Ammon's horn (tissue), 1 donor: ENCODE measurements around the gene GANC.
A peak's percentile ranks its signal among the peaks of the same experiment; 100 is the strongest.
"Not testable (repeated sequence)": the region's sequence is repeated elsewhere in the genome, so short reads cannot be mapped to it uniquely, and the experiment has no call there.

Experiments
- DNase-seq: peaks from one replicate; pipeline ENCODE4 v3.0.0-alpha.2; 2016; ENCODE audit warnings: low spot score

GANC gene, protein sequence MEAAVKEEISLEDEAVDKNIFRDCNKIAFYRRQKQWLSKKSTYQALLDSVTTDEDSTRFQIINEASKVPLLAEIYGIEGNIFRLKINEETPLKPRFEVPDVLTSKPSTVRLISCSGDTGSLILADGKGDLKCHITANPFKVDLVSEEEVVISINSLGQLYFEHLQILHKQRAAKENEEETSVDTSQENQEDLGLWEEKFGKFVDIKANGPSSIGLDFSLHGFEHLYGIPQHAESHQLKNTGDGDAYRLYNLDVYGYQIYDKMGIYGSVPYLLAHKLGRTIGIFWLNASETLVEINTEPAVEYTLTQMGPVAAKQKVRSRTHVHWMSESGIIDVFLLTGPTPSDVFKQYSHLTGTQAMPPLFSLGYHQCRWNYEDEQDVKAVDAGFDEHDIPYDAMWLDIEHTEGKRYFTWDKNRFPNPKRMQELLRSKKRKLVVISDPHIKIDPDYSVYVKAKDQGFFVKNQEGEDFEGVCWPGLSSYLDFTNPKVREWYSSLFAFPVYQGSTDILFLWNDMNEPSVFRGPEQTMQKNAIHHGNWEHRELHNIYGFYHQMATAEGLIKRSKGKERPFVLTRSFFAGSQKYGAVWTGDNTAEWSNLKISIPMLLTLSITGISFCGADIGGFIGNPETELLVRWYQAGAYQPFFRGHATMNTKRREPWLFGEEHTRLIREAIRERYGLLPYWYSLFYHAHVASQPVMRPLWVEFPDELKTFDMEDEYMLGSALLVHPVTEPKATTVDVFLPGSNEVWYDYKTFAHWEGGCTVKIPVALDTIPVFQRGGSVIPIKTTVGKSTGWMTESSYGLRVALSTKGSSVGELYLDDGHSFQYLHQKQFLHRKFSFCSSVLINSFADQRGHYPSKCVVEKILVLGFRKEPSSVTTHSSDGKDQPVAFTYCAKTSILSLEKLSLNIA (N-terminal part only)

DNA sequence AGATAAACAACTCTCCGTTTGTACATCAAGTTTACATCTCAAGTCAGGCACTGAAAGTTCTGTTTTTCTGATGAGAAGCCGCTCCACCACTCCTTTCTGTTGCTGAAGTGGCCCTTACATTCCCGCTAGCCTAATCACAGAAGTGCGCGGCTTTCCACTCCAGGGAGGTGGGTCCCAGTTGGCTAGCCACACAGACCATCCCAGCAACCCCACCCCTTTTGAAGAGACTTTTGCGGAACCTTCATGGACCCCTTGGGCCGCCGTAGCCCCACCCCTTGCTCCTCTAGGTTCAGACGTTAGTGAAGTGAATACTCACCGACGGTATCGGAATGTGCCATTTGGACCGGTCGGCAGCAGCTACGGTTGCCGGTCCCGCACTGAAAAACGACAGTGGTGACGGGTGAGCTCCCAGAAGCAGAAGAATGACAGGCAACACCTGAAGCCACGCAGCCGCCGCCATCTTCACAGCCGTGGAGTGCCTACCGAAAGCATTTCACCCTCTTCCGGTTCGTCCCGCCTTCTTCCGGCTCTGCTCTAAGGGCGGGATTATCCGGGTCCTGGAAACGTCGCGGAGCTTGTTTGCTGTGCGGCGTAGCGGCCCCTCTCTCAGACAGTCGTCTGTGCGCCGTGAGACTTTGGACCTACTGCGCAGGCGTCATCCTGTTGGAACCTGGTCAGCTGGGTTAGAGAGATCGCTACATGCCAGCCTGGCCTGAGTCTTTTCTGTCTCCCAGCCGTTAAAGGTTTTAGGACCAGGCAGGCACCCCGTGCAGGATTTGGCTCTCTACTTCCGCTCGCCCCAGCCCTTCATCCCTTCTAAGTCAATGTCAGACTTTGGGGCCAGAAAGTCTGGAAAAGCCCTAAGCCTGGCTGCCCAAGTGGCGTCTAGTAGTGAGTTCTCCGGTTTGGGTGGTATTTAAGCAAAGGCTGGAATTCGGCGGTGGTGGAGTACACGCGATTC is at the start of gene GANC, which contains the start of gene TMEM87A:
GANC (plus strand) TSS at position 263 of the 961 bp plus-strand sequence. CDS start 1,281 bp downstream, outside the sequence.
TMEM87A (minus strand) TSS at position 495 of the 961 bp plus-strand sequence; CDS start at position 460, 35 bp downstream.
- DNase-seq, result peak; percentile 98

DNA sequence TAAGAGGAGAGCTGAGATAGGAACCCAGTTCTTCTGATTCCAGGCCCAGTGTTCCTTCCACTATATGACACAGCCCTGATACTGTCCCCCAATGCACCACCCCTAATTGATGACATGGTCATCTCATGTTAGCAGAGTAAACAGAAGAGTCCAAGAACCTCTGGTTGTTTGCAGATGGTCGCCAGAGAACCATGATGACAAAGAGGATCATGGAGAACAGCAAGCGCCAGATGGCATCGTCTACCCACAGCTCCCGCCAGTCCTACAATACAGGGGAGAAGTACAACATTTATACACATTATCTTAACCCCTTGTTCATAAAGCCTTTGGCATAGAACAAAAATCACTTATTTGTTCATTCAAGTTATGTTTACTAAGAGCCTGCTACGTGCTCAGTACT is 46.4 kb upstream of the GANC start:
- peak; percentile 81 for DNase-seq

DNA sequence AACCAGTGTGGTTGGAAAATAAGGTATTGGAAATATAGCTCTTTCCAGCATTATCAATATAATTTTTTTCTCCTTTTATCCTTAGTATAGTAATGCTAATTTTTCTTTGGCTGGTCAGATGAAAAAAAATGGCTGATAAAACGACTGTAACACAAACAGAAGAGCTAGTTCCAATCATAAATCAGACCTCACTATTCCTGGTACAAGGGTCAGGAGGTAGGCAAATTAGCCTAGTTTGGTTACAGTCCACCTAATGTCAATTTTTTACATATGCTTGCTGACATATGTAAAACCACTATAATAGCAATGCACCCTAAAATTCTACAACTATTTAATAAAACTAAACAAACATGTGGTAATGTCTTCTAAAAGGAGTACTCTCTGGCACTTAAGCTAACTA is 45.0 kb upstream of the GANC start:
- no peak for DNase-seq

DNA sequence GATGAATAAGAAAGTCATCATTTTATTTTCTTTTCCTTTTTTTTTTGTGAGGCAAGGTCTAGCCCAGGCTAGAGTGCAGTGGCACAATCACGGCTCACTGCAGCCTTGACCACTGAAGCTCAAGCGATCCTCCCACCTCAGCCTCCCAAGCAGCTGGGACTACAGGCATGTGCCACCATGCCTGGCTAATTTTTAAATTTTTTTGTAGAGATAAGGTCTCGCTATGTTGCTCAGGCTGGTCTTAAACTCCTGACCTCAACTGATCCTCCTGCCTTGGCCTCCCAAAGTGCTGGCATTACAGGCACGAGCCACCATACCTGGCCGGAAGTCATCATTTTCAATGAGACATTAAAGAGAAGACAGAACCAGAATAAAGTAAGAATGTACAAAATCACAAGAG is 44.0 kb upstream of the GANC start:
- DNase-seq, result not testable (repeated sequence)

DNA sequence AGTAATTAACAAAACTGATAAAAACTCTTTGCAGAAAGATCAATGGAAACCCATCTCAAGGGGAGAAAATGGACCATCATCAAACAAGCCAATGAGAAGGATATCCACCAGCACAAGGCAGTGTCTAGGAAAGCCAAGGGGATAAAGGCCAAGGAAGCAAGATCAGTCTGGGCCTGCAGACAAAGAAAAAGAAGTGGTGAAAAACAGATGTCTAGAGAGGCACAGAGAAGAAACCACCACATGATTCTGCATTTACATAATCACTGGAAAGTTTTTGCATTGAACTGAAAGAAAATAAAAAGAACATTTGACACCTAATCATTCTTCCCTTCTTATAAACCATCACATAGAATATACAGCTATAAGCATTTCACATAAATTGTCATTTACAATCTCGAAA is 41.9 kb upstream of the GANC start:
- DNase-seq, result no peak

DNA sequence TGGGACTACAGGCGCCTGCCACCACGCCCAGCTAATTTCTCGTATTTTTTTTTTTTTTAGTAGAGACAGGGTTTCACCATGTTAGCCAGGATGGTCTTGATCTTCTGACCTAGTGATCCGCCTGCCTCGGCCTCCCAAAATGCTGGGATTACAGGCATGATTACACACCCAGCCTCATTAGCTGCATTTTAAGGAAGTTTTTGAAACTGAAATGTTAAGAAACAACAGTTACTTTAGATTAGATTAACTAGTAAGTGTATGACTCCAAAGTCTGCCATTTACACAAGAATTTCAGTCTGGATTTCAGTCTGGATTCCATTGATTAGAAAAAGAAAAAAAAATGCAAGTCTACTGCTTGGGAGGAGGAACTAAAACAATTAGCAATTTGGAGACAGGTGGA is 40.4 kb upstream of the GANC start:
- DNase-seq, result no peak

DNA sequence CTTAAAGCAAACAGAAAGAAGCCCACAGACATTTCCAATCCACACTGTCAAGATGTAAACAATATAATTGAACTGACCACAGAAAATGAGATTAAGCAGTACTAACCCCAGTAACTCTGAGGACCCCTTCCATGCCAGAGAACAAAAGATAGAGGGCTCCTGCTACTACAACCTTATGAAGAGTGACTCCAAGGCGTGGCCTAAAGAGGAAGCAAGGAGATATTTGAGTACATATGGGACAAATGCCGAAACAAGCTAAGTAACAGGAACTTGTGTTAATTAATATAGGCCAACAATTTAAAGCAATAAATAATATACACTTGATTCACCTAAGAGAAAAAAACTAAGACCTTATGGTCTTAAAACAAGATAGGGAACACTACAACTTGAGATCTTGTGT is 39.9 kb upstream of the GANC start:
- DNase-seq, result no peak

DNA sequence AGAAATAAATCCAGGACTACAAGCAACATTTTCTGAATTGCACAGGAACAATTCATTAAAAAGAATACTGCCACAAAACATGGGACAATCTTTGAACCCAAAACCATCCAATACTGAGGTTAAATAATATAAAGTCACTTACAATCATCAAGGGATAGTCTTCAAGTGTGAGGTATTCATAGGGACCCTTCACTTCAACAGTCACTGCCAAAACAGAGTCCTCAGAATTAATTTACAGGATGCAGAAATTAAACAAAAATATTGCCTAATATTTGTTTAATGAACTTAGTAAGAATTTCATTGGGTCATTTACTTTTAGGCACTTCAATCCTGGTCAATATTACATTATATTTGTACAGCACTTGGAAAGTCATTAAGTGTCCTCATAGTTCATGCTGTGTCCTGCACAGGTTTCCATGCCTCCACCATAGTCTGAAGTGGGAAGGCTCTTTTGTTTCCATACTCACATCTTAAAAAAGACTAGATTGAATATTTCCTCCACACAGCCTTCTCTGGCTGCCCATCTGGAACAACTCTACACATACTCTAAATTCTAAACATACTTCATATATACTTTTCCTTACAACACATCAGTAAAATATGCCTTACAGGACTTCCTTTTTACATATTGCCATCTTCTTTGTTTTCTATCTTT is 33.3 kb upstream of the GANC start:
- no peak for DNase-seq

DNA sequence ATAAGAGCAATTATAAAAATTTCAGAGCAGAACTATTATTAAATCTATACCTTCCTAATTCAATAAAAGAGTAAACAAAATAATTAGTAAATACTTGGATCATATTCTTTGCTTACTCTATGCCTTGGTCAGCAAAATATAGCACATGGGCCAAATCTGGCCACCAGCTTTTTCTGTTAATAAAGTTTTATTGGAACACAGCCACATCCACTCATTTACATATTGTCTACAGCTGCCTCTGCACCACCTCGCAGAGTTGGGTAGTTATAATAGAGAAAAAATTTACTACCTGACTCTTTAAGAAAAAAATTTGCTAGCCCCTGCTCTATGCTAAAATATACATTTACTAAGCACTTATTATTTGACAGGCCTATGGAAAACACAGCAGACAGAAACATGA is 32.2 kb upstream of the GANC start:
- no peak for DNase-seq

DNA sequence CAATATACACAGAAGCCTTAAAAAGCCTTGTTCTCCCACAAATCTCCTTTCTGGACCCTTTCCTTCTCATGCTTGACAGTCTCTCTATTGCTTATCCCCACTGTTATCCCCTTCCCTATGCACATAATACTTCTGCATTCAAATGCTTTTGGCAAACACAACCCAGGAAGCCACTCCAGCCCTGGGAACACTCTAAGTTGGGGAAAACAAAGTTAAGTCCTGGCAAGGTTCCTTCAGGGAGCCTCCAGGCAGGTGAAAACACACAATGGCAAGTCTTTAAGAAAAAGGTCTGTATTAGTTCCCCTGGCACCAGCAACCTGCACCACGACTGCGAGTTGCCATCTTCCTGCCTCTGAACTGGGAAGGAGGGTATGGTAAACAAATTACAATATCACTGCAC is 19.7 kb upstream of the GANC start:
- no peak for DNase-seq

DNA sequence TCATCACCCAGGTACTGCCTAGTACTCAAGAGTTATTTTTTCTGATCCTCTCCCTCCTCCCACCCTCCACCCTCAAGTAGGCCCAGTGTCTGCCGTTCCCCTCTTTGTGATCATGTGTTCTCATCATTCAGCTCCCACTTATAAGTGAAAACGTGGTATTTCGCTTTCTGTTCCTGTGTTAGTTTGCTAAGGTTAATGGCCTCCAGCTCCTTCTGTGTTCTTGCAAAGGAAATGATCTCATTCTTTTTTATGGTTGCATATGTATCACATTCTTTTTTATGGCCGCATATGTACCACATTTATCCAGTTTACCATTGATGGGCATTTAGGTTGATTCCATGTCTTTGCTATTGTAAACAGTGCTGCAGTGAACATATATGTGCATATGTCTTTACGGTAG is 8.2 kb upstream of the GANC start:
- DNase-seq, result no peak

DNA sequence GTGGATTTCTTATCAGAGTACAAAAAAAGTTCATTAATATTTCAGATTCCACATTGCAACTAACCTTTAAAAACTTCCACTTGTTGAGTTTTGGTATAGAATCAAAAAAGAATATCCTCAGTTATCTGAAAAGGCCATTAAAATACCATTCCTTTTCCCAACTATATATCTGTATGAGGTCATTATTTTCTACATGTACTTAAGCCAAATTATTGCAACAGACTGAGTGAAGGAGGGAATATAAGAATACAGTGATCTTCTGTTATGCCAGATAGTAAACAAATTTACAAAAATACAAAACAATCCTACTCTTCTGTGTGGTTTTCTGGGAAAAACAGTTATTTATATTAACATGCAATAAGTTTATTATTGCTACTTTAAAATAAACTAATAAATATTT is 5.7 kb upstream of the GANC start:
- no peak for DNase-seq

DNA sequence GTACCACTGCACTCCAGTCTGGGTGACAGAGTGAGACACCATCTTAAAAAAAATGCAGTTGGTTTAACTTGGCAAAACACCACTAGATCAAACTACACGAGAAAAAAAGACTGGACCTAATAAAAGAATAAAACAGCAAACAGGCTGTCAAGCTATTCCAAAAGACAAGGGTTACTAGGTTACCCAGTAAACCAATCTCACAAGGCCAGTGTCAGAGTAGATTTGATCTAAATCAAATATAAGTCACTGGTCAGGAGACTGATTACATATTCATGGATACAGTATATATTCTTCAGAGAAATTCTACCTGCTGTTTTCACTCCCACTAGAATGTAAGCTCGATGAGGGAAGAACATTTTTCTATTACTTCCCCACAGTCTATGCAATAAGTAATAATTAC is 2.5 kb upstream of the GANC start:
- DNase-seq, result no peak

DNA sequence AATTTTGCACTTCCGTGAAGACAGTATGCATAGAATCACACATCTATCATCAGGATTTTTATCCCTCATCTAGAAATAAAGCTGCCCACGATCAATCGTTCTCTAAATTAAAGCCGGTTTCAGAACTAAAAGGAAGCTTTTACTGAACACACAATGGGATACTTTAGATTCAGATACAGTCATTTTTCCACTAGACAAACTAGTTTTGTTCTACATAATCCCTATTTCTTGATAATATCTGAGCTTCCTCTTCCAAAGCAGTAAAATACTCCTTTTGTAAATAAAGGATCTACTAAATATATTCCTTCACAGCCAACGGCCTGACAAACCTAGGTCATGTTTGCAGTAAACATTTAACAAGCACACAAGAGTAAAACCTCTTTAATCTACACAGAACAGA is 2.0 kb upstream of the GANC start:
- DNase-seq, result no peak

DNA sequence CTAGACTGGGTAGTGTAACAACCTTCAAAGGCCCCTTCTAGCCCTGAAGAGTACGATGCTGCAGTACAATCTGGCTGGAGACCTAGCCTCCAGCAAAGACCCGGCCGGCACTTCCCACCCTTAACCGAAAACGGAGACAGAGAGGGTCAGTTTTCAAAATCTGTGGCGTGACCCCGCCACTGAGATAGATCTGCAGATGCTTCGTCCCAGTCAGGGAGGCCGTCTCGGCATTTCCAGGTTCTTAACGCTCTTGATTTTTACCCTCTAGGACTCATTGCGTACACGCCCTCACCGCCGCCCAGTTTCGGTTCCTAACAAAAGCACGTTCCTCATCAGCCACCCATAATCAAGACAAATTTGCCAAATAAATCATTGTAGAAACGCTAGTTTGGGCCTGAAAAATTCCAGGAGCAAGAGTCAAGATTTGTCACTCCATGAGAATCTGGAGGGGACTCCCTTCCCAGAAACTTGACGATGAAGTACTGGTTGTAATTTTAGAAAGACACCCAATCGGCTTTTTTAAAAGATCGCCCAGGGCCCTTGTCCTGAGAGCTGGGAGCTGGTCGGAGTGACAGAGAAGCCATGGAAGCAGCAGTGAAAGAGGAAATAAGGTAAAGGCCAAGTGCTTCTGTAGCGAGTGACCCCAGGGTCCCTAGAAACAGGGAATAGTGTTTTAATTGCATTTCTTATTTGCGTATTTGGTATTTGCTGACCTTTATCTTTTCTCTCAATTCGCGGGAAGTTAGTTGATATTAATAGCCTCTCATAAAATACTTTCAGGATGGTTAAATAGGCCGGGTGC is 1.1 kb downstream of the GANC start:
- DNase-seq, result peak; percentile 65

DNA sequence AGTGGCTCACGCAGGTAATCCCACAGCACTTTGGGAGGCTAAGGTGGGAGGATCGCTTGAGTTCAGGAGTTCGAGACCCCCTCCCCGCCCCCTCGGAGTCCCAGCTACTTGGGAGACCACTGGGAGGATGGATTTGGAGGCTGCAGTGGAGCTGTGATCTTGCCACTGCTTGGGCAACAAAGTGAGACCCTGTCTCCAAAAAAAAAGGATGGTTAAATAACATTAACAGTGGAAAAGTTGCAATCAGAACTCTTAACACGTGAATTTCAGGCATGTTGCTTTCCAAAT is 1.6 kb downstream of the GANC start:
- DNase-seq, result no peak

DNA sequence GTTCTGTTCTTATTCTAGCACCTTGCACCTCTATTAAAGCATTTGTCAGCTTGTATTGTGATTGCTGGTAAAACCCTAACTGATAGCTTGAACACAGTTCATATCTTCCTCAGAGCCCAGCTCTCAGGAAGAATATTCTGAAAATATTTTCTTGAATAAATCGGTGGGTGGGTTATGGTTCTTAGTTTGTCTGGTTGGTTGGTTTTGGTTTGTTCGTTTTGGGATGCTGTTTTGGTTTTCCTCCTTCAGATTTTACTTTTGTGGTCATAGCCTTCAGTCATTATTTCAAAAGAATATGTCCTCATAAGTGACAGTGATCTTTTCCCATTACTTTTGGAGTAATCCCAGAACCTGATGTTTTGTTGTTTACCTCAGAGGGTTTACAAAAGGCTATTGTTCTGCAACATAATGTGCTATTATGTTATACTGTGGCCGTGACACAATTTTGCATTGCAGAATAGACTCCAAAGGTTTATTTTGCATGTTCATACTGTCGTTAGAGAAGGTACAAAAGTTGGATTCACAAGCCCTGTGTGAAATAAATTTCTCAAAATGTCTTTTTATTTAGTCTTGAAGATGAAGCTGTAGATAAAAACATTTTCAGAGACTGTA is 2.9 kb downstream of the GANC start:
- DNase-seq, result peak; percentile 45

DNA sequence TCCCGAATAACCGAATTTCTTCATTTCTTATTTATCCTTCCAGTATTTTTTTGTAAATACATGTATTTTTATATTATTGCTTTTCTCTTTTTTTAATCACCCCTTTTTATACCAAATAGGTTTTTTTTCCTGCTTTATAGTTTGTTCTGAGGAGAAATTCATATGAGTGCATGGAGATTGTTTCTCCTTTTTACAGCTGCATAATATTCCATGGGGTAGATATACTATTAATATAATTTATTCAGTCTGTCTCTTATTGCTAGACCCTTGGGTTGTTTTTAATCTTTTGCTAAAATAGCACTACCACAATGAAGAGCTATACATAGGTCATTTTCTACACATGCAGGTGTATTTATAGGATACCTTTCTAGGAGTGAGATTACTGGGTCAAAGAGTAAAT is 3.8 kb downstream of the GANC start:
- no peak for DNase-seq

DNA sequence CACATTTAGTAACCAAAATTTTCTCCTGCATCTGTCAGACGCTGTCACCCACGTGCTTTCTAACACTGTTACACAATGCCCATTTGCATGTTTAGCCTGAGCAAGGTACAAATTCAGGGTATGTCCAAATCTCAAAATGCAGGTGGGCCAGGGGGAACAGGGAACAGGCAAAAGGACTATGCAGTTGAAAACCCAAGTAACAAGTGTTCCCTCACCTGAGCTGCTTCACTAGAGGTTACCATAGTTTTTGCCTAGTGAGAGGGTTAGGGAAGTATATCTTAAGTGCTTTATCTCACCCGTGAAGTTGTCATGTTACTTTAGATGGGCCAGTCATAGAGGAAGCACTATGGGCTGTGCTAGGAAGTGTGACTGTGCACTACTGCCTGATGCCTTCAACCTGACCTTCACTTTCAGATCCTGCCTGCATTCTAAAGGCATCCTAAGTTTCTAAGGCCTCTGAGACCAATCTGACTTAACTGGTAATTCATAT is 6.3 kb downstream of the GANC start:
- DNase-seq, result no peak

DNA sequence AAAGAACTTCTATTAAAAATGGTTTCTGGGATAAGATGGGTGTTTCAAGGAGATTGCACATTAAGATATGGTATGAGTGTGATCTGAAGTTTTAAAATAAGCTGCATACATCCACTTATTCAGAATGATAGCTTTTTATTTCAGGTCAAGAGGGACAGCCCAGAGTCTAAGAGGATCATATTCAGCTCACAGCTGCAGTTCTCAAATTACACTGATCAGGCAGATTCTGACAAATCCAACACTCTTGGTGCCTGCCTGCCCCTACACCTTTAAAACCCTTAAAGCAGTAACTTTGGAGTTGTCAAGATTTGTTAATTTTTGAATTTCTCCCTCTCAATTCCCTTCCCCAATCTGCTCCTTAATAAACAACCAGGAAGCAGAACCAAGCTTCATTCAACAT is 9.3 kb downstream of the GANC start:
- DNase-seq, result no peak
